Measurements from ENCODE around the gene IPO8.
"Not testable (repeated sequence)": the region's sequence is repeated elsewhere in the genome, so short reads cannot be mapped to it uniquely, and the experiment has no call there.

IPO8 gene

DNA sequence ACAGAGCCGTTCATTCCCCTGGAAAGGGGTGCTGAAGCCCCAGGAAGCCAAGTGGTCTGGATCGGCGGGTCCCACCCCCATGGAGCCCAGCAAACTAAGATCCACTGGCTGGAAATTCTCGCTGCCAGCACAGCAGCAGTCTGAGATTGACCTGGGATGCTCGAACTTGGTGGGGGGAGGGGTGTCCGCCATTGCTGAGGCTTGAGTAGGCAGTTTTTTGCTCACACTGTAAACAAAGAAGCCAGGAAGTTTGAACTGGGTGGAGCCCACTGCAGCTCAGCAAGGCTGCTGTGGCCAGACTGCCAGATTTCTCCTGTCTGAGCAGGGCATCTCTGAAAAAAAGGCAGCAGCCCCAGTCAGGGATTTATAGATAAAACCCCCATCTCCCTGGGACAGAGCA lies 91.4 kb downstream of the IPO8 start:
- not testable (repeated sequence) for DNase-seq (ENCODE audit: low read depth in 2 of 2)

- no peak for DNase-seq (ENCODE audit: low read depth in 2 of 2)
These were observed 92.5 kb downstream of the IPO8 start for GRCh38 chr12:30603129-30603528.

DNA sequence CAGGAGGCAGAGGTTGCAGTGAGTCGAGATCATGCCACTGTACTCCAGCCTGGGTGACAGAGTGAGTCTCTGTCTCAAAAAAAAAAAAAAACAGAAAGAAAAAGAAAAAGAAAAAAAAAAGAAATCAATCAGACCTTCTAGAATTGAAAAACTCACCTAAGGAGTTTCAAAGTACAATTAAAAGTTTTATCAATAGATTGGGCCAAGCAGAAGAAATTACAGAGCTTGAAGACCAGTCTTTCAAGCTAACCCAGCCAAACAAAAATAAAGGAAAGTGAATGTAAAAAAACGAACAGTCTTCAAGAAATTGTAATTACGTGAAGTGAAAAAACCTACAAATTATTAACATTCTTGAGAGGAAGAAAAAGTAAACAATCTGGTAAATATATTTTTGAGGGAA lies 93.0 kb downstream of the IPO8 start:
- DNase-seq (ENCODE audit: low read depth in 2 of 2) = no peak

GRCh38 chr12:30599608-30600007 lies 96.1 kb downstream of the IPO8 start:
- DNase-seq (ENCODE audit: low read depth in 2 of 2) = no peak

DNA sequence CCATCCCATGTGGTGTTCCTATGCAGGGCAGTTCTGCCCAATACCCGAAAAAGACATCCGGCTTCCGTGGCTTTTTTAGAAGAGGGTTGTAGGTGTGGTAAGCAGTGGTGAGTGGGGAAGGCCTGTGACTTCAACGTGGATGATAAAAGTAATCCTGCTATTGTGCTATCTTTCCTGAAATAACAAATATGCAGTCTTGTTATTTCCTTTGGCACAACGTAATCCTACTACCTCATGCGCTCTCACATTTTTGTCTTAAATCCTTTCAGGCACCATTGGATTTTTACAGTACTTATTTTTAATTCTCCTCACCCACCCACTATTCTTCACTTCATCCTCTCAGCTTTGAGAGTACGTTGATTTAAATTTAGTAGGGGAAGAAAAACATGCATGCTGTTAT lies 96.8 kb downstream of the IPO8 start:
- no peak for DNase-seq (ENCODE audit: low read depth in 2 of 2)

- DNase-seq (ENCODE audit: low read depth in 2 of 2) = no peak
These were observed 99.9 kb downstream of the IPO8 start for GRCh38 chr12:30595742-30596141.

DNA sequence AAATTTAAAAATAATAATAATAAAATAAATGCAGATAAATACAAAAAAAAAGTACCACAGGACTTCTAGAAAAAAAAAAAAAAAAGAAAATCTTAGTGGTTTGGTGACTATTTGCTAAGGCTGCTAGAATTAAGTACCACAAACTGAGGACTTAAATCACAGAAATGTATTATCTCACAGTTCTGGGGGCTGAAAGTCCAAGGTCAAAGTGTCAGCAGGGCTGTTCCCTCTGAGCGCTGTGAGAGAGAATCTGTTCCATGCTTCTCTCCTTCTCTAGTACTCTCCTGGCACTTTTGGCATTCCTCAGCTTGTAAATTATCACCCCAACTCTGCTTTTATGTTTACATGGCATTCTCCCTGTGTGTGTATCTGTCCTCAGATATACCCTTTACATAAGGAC lies 101.2 kb downstream of the IPO8 start:
- DNase-seq (ENCODE audit: low read depth in 2 of 2) = no peak

DNA sequence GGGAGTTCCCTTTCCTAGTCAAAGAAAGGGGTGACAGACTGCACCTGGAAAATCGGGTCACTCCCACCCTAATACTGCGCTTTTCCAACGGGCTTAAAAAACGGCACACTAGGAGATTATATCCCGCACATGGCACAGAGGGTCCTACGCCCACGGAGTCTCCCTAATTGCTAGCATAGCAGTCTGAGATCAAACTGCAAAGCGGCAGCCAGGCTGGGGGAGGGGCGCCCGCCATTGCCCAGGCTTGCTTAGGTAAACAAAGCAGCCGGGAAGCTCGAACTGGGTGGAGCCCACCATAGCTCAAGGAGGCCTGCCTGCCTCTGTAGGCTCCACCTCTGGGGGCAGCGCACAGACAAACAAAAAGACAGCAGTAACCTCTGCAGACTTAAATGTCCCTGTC lies 107.1 kb downstream of the IPO8 start:
- not testable (repeated sequence) for DNase-seq (ENCODE audit: low read depth in 2 of 2)

GRCh38 chr12:30587782-30588181 lies 107.9 kb downstream of the IPO8 start:
- DNase-seq (ENCODE audit: low read depth in 2 of 2) = no peak

DNA sequence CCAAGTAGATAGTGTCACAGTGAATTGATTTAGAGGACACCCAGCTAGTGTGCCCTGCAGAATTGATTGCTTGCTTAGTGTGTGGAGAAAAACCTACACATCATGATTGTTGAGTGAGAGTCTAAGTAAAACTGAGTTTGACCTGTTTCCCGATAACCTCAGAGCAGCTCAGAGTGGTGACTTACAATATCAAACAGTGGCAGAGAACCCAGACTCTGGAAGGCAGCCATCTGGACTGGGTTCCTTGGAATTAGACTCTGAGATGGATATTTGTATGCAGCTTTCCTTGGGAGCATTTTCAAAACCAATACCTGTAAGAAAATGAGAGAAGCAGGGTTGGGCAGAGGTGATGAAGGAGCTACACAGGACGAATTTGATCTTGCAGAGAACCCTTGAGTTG lies 109.8 kb downstream of the IPO8 start:
- DNase-seq (ENCODE audit: low read depth in 2 of 2) = no peak

DNA sequence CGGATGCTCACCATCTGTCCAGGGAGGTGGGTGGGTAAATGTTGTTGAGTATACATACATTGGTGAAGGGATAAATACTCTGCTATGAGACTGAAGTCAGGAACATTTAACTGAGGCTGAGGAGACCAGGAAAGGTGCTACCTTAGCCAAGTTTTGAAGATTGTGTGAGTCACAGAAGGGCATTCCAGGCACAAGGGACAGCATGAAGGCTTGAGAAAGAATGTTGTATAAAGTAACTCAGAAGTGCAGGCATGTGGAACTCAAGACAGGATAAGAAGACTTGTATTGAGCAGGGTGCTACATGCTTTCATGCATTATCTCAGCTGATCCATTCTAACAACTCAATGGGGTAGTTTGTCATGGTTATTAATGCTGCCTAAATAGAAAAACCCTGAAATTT lies 112.7 kb downstream of the IPO8 start:
- no peak for DNase-seq (ENCODE audit: low read depth in 2 of 2)

- no peak for DNase-seq (ENCODE audit: low read depth in 2 of 2)
These were observed 115.3 kb downstream of the IPO8 start for GRCh38 chr12:30580344-30580743.
